Osteocyte (in vitro differentiated cells): ENCODE measurements around the gene FRY. TPM values are rescaled to one million over a fixed set of nuclear protein-coding genes. Genes with fewer than 3 reads are reported as not detected.

Experiments
- DNase-seq: peaks from one replicate; pipeline ENCODE4 v3.0.0; 2021; ENCODE audit warnings: mixed read lengths; ENCODE audit not compliant: unreplicated experiment; ENCODE audit errors: extremely low spot score
- H3K27ac Mint-ChIP-seq: one replicate; pipeline ENCODE4 v1.8.0; 2021; ENCODE audit warnings: mild to moderate bottlenecking, mixed read lengths; ENCODE audit not compliant: unreplicated experiment
- H3K27me3 Mint-ChIP-seq: one replicate; pipeline ENCODE4 v1.8.0; 2021; ENCODE audit warnings: mixed read lengths; ENCODE audit not compliant: unreplicated experiment
- H3K36me3 Mint-ChIP-seq: one replicate; pipeline ENCODE4 v1.8.0; 2021; ENCODE audit warnings: mixed read lengths; ENCODE audit not compliant: unreplicated experiment
- H3K4me1 Mint-ChIP-seq: one replicate; pipeline ENCODE4 v1.8.0; 2021; ENCODE audit warnings: mixed read lengths; ENCODE audit not compliant: unreplicated experiment
- H3K4me3 Mint-ChIP-seq: one replicate; pipeline ENCODE4 v1.8.0; 2021; ENCODE audit warnings: mild to moderate bottlenecking, moderate library complexity, mixed read lengths; ENCODE audit not compliant: unreplicated experiment
- H3K9me3 Mint-ChIP-seq: one replicate; pipeline ENCODE4 v1.8.0; 2021; ENCODE audit warnings: mixed read lengths; ENCODE audit not compliant: unreplicated experiment
- total RNA-seq: library from RNA; stranded (reverse); gene quantifications from 2 replicates; pipeline ENCODE4 v1.2.1, GENCODE V29; 2021
- TF ChIP-seq, protein P1 (sequence below): fragments of 200-600 bp; sonication (generic); IDR thresholded peaks from 2 replicates; pipeline ENCODE4 v1.5.0; 2021; ENCODE audit warnings: antibody characterized with exemption, mild to moderate bottlenecking, moderate library complexity

The FRY gene
- total RNA-seq, 1 donor from 2014 or later: 2.0 TPM

- Mint-ChIP-seq H3K27ac (no peak overlapping the region), H3K4me1 (no peaks in the 10 kb centered on the region), H3K27me3 (peaks cover 15% of the 10 kb centered on the region), H3K4me3 (no peak overlapping the region), H3K36me3 (no peaks in the 10 kb centered on the region), H3K9me3 (no peaks in the 10 kb centered on the region)
- TF ChIP-seq, protein P1, sequence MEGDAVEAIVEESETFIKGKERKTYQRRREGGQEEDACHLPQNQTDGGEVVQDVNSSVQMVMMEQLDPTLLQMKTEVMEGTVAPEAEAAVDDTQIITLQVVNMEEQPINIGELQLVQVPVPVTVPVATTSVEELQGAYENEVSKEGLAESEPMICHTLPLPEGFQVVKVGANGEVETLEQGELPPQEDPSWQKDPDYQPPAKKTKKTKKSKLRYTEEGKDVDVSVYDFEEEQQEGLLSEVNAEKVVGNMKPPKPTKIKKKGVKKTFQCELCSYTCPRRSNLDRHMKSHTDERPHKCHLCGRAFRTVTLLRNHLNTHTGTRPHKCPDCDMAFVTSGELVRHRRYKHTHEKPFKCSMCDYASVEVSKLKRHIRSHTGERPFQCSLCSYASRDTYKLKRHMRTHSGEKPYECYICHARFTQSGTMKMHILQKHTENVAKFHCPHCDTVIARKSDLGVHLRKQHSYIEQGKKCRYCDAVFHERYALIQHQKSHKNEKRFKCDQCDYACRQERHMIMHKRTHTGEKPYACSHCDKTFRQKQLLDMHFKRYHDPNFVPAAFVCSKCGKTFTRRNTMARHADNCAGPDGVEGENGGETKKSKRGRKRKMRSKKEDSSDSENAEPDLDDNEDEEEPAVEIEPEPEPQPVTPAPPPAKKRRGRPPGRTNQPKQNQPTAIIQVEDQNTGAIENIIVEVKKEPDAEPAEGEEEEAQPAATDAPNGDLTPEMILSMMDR: no peak
- no peak for DNase-seq
Observed at GRCh38 chr13:32115066-32115465, 83.5 kb downstream of the FRY start.

- TF ChIP-seq, protein P1: no peak
- H3K27me3 Mint-ChIP-seq: peaks cover 10% of the 10 kb centered on the region
- H3K36me3 Mint-ChIP-seq: no peaks in the 10 kb centered on the region
- no peak for DNase-seq
- H3K4me1 Mint-ChIP-seq: no peaks in the 10 kb centered on the region
- H3K27ac Mint-ChIP-seq: no peak overlapping the region
- no peak overlapping the region for H3K4me3 Mint-ChIP-seq
- no peaks in the 10 kb centered on the region for H3K9me3 Mint-ChIP-seq
Observed at GRCh38 chr13:32116210-32116609, 84.6 kb downstream of the FRY start.

- H3K4me1 Mint-ChIP-seq: no peaks in the 10 kb centered on the region
- DNase-seq: no peak
- no peaks in the 10 kb centered on the region for H3K9me3 Mint-ChIP-seq
- TF ChIP-seq, protein P1: no peak
- H3K27me3 Mint-ChIP-seq: peaks cover 8% of the 10 kb centered on the region
- no peak overlapping the region for H3K27ac Mint-ChIP-seq
- no peaks in the 10 kb centered on the region for H3K36me3 Mint-ChIP-seq
- no peak overlapping the region for H3K4me3 Mint-ChIP-seq
Observed at GRCh38 chr13:32117001-32117400, 85.4 kb downstream of the FRY start.

DNA sequence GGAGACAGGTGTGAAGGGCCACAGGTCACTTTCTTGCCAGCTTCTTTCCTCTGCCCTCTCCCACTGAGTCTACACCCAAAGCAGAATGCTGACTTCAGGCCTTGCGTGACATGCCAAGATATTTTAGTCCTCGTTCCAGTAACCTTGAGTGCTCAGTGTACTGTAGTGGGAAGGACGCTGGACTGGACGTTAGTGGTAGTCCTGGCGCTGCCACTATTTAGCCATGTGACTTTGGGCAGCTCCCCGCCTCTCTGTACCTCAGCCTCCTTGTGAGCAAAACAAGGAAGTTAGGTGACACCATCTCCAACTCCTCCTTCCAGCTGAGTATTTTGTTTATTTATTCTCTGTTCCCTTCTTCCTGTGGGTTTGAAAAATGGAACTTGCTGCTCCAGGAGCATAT lies 86.1 kb downstream of the FRY start:
- no peak overlapping the region for H3K27ac Mint-ChIP-seq
- H3K4me1 Mint-ChIP-seq: no peaks in the 10 kb centered on the region
- H3K27me3 Mint-ChIP-seq: peaks cover 8% of the 10 kb centered on the region
- no peak for DNase-seq
- no peaks in the 10 kb centered on the region for H3K36me3 Mint-ChIP-seq
- TF ChIP-seq, protein P1: no peak
- peaks cover 5% of the 10 kb centered on the region for H3K9me3 Mint-ChIP-seq
- no peak overlapping the region for H3K4me3 Mint-ChIP-seq

- no peaks in the 10 kb centered on the region for H3K36me3 Mint-ChIP-seq
- peaks cover 11% of the 10 kb centered on the region for H3K9me3 Mint-ChIP-seq
- no peaks in the 10 kb centered on the region for H3K4me1 Mint-ChIP-seq
- peaks cover 2% of the 10 kb centered on the region for H3K27me3 Mint-ChIP-seq
- no peak overlapping the region for H3K4me3 Mint-ChIP-seq
- no peak overlapping the region for H3K27ac Mint-ChIP-seq
- TF ChIP-seq, protein P1: no peak
- no peak for DNase-seq
Observed at GRCh38 chr13:32121316-32121715, 89.7 kb downstream of the FRY start.
